Prostate gland (tissue), 2 donors: ENCODE data around the gene TEX264. TPM values are rescaled to one million over a fixed set of nuclear protein-coding genes. Genes with fewer than 3 reads are reported as not detected.

Source experiments
- DNase-seq: peaks from one replicate; pipeline ENCODE4 v3.0.0-alpha.2; 2019; ENCODE audit warnings: low spot score
- H3K27ac ChIP-seq, 2 donors: fragments of 200-600 bp; sonication (generic); 2 replicates each; pipeline ENCODE4 v1.5.1; 2017 to 2019
- H3K27me3 ChIP-seq: fragments of 200-600 bp; sonication (generic); replicated peaks from 2 replicates; pipeline ENCODE4 v1.5.1; 2019; ENCODE audit not compliant: insufficient read depth
- H3K36me3 ChIP-seq, 2 donors: fragments of 200-600 bp; sonication (generic); 1 replicate in 1 of 2; 2 replicates in 1 of 2; pipeline versions ENCODE4 v1.5.1 to v1.8.1; 2017 to 2019
- H3K4me1 ChIP-seq: fragments of 200-600 bp; sonication (generic); replicated peaks from 2 replicates; pipeline ENCODE4 v1.5.1; 2019
- H3K4me3 ChIP-seq, 2 donors: fragments of 200-600 bp; sonication (generic); 2 replicates each; pipeline ENCODE4 v1.5.1; 2017 to 2019
- H3K9me3 ChIP-seq: fragments of 200-600 bp; sonication (generic); 2 replicates; pipeline ENCODE4 v1.5.1; 2017
- POLR2A ChIP-seq: fragments of 450-650 bp; IDR thresholded peaks from one replicate; pipeline ENCODE4 v1.6.1; 2016; ENCODE audit warnings: antibody characterized with exemption, mild to moderate bottlenecking
- POLR2AphosphoS5 ChIP-seq: sonication (generic); formaldehyde crosslinking; IDR thresholded peaks from one replicate; pipeline ENCODE4 v1.6.1; 2017; ENCODE audit warnings: antibody characterized with exemption
- WGBS: methylation state at CpG from one replicate; pipeline ENCODE4 v1.1.5; 2018; 5-methylcytosine and 5-hydroxymethylcytosine counted together
- intact Hi-C: fragments of 100-400 bp; cut with DNase I; formaldehyde crosslinking; loops from one replicate; pipeline ENCODE4 v1.14.2; 2022
- total RNA-seq, 2 donors: library from RNA; depleted of rRNA; stranded (reverse); fragments of >200 nt; gene quantifications; one replicate each; pipeline ENCODE4 v1.1.0, GENCODE V29; 2016
- TF ChIP-seq, protein P1 (sequence below), 4 experiments: fragments of 200-600 bp in 2 of 4; fragments of 450-650 bp in 2 of 4; sonication (generic) in 2 of 4; IDR thresholded peaks; 1 replicate in 3 of 4; 2 replicates in 1 of 4; pipeline ENCODE4 v1.5.1; 2016 to 2019; ENCODE audit warnings: antibody characterized with exemption in 4 of 4, mild to moderate bottlenecking in 2 of 4, moderate library complexity in 2 of 4

Gene TEX264
- total RNA-seq, 2 donors from 2014 or later = 157 to 214 TPM

DNA sequence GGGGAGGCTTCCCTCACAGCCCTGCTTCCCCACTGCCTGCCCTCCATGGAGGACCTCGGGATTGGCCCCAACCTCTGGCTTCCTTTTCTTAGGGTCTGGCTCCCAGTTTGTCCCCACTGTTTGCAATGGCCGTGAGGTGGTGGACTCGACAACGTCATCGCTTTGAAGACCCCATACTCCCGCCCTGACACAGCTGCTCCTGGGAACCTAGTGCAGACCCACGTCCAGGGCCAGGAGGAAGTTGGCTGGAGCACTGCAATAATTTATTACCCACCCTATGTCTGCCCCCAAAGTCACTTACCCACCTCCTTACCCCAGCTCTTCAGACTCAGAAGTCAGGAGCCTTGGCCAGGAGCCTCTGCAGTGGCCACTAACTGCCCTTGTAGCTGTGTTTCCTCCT is 46.9 kb downstream of the TEX264 start:
- Histone ChIP-seq H3K36me3 (no peaks in the 10 kb centered on the region), H3K4me3 (no peak overlapping the region), H3K27ac (no peak overlapping the region), H3K4me1 (no peaks in the 10 kb centered on the region), H3K27me3 (no peaks in the 10 kb centered on the region), H3K9me3 (no peaks in the 10 kb centered on the region)
- no peak for TF ChIP-seq POLR2AphosphoS5
- no peak for TF ChIP-seq POLR2A
- TF ChIP-seq, protein P1, sequence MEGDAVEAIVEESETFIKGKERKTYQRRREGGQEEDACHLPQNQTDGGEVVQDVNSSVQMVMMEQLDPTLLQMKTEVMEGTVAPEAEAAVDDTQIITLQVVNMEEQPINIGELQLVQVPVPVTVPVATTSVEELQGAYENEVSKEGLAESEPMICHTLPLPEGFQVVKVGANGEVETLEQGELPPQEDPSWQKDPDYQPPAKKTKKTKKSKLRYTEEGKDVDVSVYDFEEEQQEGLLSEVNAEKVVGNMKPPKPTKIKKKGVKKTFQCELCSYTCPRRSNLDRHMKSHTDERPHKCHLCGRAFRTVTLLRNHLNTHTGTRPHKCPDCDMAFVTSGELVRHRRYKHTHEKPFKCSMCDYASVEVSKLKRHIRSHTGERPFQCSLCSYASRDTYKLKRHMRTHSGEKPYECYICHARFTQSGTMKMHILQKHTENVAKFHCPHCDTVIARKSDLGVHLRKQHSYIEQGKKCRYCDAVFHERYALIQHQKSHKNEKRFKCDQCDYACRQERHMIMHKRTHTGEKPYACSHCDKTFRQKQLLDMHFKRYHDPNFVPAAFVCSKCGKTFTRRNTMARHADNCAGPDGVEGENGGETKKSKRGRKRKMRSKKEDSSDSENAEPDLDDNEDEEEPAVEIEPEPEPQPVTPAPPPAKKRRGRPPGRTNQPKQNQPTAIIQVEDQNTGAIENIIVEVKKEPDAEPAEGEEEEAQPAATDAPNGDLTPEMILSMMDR (IDR thresholded peaks at IDR 0.05) = no peak
- no peak for DNase-seq
- 90% methylated on average over 7 of the region's 7 CpGs for WGBS
- intact Hi-C loops = no loop called here

DNA sequence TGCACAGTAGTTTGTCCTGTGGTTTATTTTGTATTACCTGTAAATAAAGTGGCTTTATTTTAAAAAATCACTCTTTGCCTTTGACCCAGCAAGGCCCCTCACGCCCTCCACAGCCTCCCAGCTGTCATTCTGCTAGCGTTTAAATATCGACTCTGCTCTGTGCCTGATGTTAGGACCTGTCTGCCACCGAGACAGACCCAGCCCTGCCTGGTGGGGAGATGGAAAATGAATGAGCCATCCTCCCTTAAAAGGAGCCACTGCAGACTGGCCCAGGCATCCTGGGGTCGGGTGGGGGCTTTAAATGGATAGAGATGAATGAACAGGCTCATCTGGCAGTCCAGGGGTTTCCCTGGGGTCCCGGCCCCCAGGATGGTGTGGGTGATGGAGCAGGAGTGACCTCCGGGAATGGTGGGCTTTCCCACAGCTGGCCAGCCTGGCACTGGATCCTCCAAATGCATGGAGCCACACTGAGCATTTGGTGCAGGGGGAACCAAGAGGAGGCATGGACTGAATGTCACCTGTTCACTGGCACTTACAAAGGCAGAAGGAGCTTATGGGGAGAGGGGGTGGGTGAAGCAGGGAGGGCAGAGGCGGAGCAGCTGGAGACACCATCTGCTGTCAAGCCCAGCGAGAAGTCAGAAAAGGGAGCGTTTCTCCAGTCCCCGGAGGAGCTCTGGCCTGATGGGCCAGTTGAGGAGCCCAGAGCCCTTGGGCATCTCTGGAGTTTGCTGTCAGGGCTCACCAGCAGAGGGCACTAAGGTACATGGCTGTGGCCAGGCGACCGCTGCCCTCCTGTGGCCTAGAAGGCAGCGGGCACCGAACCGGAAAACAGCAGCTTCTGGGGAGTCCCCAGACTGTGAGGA is 47.7 kb downstream of the TEX264 start:
- no peak overlapping the region for H3K4me3 ChIP-seq
- 46% methylated on average over 16 of the region's 16 CpGs for WGBS
- H3K27ac ChIP-seq = no peak overlapping the region
- DNase-seq = no peak
- no peaks in the 10 kb centered on the region for H3K36me3 ChIP-seq
- TF ChIP-seq, protein P1 (IDR thresholded peaks at IDR 0.05) = peak in 2 of 4 experiments; percentile 39 to 73
- TF ChIP-seq POLR2AphosphoS5 = no peak
- no peak for TF ChIP-seq POLR2A
- no peaks in the 10 kb centered on the region for H3K27me3 ChIP-seq
- H3K4me1 ChIP-seq = no peaks in the 10 kb centered on the region
- no peaks in the 10 kb centered on the region for H3K9me3 ChIP-seq
- intact Hi-C loops = no loop called here

GRCh38 chr3:51719410-51720025 is 48.5 kb downstream of the TEX264 start:
- H3K27ac ChIP-seq = no peak overlapping the region
- TF ChIP-seq POLR2A = no peak
- TF ChIP-seq POLR2AphosphoS5 = no peak
- TF ChIP-seq, protein P1 (IDR thresholded peaks at IDR 0.05) = no peak
- H3K9me3 ChIP-seq = no peaks in the 10 kb centered on the region
- intact Hi-C loops = no loop called here
- H3K4me1 ChIP-seq = no peaks in the 10 kb centered on the region
- DNase-seq = no peak
- no peaks in the 10 kb centered on the region for H3K36me3 ChIP-seq
- WGBS = 76% methylated on average over 5 of the region's 5 CpGs
- no peak overlapping the region for H3K4me3 ChIP-seq
- H3K27me3 ChIP-seq = no peaks in the 10 kb centered on the region

DNA sequence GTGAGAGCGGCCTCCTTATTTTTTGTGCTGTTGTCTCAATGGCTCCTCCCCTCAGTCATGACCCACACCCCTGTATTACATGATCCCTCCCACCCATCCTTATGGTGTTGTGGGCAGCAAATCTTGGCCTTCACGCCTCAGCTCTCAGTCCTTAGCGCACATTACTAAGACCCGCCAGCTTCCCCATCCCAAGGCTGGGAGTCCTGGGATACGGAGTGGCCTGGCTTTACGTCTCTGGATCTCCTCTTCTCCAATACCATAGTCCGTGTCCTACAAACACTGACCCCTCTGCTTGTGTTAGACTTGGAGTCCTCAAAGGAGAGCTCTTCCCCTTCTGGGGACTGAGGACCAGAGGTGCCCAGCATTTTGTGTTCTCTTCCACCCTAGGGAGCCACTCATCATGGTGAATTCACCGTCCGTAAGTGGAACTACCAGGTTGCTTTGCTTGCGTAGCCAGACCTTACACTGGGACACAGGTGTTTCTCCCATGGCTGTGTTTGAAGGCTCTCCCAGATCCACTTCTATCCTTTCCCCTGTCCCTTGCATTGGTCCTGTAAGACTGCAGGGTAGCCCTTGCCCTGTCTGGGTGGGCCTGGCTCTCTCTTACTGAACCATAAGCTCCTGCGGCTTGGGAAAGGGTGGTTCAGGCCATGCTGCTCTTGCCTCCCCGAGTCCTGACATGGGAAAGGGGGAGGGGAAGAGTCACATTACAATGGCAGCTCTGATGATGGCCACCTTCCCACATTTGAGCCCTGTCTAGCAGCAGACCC is 49.4 kb downstream of the TEX264 start:
- Histone ChIP-seq H3K4me3 (no peak overlapping the region), H3K27ac (no peak overlapping the region), H3K9me3 (no peaks in the 10 kb centered on the region), H3K4me1 (no peaks in the 10 kb centered on the region), H3K27me3 (no peaks in the 10 kb centered on the region), H3K36me3 (no peaks in the 10 kb centered on the region)
- no peak for DNase-seq
- no peak for TF ChIP-seq POLR2AphosphoS5
- no peak for TF ChIP-seq POLR2A
- TF ChIP-seq, protein P1 (IDR thresholded peaks at IDR 0.05) = no peak
- intact Hi-C loops = no loop called here
- WGBS = 86% methylated on average over 12 of the region's 12 CpGs
